GM12891 (cell line): Measurements from ENCODE around the gene PLSCR4. TPM values are rescaled to one million over a fixed set of nuclear protein-coding genes. Genes with fewer than 3 reads are reported as not detected.
"Not testable (repeated sequence)": the region's sequence is repeated elsewhere in the genome, so short reads cannot be mapped to it uniquely, and the experiment has no call there.

ENCODE experiments used
- DNase-seq: peaks from one replicate; pipeline ENCODE4 v3.0.0; 2011; ENCODE audit warnings: low spot score; ENCODE audit not compliant: insufficient read length
- FAIRE-seq: peaks from 2 replicates; lab custom pipeline; 2011; peaks lifted over from hg19 to GRCh38; lab: Jason Lieb, UNC
- PAX5 ChIP-seq: IDR thresholded peaks from 2 replicates; pipeline ENCODE4 v1.6.1; 2011; ENCODE audit warnings: low read length, moderate library complexity, mild to moderate bottlenecking; ENCODE audit not compliant: insufficient read depth, severe bottlenecking
- POLR2A ChIP-seq: IDR thresholded peaks from 2 replicates; pipeline ENCODE4 v1.6.1; 2011; ENCODE audit warnings: low read depth, low read length, control low read depth
- POLR2AphosphoS5 ChIP-seq: IDR thresholded peaks from 2 replicates; pipeline ENCODE4 v1.6.1; 2011; ENCODE audit warnings: low read depth, low read length, control low read depth
- POU2F2 ChIP-seq: IDR thresholded peaks from 2 replicates; pipeline ENCODE4 v1.6.1; 2011; ENCODE audit warnings: low read depth, mild to moderate bottlenecking, control low read depth, low read length, moderate library complexity
- SPI1 ChIP-seq: IDR thresholded peaks from 2 replicates; pipeline ENCODE4 v1.6.1; 2011; ENCODE audit warnings: low read depth, low read length, control low read depth
- TAF1 ChIP-seq: IDR thresholded peaks from 2 replicates; pipeline ENCODE4 v1.6.1; 2011; ENCODE audit warnings: low read depth, low read length, control low read depth
- polyA plus RNA-seq: library from polyadenylated mRNA; unstranded; fragments of >200 nt; gene quantifications from one replicate; pipeline ENCODE4 v1.2.1, GENCODE V29; 2012; ENCODE audit warnings: low read depth, missing spikeins, inconsistent platforms; ENCODE audit not compliant: missing spikeins

The PLSCR4 gene, protein sequence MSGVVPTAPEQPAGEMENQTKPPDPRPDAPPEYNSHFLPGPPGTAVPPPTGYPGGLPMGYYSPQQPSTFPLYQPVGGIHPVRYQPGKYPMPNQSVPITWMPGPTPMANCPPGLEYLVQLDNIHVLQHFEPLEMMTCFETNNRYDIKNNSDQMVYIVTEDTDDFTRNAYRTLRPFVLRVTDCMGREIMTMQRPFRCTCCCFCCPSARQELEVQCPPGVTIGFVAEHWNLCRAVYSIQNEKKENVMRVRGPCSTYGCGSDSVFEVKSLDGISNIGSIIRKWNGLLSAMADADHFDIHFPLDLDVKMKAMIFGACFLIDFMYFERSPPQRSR
- not detected for polyA plus RNA-seq

DNA sequence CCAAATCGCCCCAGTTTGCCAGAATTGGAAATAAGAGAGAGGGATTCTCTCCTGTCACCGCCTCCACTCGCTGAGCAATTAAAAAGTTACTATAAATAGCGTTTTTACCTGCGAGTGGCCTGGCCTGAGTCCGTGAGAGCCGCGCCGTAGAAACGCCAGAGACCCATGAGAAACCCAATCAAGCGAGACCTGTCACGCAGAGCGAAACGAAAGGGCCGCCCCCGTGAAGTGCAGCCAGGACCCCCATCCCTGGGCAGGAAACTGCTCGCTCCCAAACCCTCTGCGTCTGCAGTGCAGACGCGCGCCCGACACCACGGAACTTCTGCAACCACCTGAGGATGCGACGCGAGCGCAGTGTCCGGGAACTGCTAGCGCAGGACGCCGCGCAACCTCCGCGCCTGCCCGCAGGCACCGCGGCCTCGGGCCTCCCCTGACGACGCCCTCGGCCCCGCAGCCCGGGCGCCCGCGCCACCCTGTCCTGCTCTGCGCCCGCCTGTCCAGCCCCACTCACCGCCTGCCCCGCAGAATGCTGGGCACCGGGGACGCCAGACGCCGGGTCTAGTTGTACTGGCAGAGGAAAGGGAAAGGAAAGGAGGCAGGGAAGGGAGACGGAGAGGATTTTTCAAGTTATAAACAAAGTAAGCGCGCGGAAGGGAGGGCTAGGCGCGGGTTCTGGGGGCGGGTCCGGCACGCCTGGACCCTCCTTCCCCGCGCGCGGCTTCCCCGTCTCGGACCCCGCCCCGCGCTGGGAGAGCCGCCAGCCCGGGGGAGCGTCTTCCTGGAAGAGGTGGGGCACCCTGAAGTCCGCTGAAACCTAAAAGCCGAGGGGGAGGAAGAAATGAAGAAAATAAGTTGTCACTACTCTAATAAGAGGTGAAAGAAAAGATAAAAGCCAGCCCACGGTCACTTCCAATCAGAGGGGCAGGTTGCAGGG, at the start of gene PLSCR4:
TSS of gene PLSCR4 (minus strand) at position 657 of the 934 bp plus-strand sequence. CDS start 29,034 bp downstream, outside the sequence.
- FAIRE-seq: peak; percentile 33
- peak; percentile 19 for DNase-seq
- TF ChIP-seq PAX5 (peak; percentile 77), POLR2AphosphoS5 (no peak)

- not testable (repeated sequence) for FAIRE-seq
Measured at GRCh38 chr3:146293401-146293800, 42.5 kb upstream of the PLSCR4 start.

DNA sequence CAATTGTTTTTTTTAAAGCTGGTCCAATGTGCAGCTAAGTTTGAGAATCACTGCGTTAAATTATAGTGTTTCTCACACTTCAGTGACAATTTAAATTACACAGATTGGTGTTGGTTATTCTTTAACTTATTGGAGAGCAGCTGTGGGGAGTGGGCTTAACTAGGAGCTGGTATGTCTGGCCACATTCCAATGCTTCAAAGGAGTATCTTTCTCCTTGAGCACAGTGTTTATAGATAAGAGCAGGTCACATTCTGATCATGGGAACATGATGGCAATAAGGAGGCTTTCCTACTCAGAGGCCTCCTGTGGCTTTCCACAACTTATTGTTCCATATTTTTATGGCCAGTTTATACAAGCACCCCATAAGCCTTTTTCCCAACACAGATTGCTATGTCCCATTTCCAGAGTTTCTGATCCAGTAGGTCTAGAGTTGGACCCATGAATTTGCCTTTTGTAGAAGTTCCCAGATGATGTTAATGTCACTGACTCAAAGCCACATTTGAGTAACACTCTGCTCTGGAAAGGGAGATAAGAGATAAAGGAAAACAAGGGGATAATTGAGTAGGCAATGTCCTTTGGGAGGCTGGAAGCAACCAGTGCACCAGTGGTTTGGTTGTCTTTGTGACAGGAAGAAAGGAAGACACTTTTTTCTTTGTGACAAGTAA, 33.0 kb upstream of the PLSCR4 start:
- FAIRE-seq (no peak), DNase-seq (no peak)
- TF ChIP-seq POLR2A: no peak
- no peak for TF ChIP-seq SPI1
- no peak for TF ChIP-seq POLR2AphosphoS5
- no peak for TF ChIP-seq POU2F2
- TF ChIP-seq PAX5: no peak
- TF ChIP-seq TAF1: no peak

More at GRCh38 chr3:146293401-146293800, 42.5 kb upstream of the PLSCR4 start:
- DNase-seq: not testable (repeated sequence)

- TF ChIP-seq POU2F2 (no peak), POLR2A (no peak), TAF1 (no peak), POLR2AphosphoS5 (no peak), PAX5 (no peak), SPI1 (no peak)
- FAIRE-seq (no peak), DNase-seq (no peak)
Measured at GRCh38 chr3:146280864-146281263, 30.0 kb upstream of the PLSCR4 start.

- FAIRE-seq: no peak
- DNase-seq: no peak
- TF ChIP-seq TAF1: no peak
- no peak for TF ChIP-seq POU2F2
- TF ChIP-seq SPI1: no peak
- TF ChIP-seq PAX5: no peak
- no peak for TF ChIP-seq POLR2A
- no peak for TF ChIP-seq POLR2AphosphoS5
Measured at GRCh38 chr3:146279951-146280350, 29.0 kb upstream of the PLSCR4 start.

DNA sequence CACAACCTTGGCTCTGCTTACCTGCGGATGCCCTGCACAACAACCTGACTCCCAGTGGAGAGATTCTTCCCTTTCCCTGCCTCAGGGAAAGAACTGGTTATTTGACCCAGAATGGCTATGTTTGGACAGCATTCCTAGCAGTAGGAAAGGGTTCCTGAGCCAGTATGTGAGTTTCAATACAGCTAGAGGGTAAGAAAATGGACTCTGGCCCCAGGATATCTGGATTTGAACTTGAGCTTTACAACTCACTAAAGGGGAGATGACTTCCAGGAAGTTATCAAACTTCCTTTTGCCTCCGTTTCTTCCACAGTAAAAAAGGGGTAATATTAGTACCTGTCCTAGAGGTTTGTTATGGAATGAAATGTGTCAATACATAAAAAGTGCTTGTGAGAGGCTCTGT, 28.1 kb upstream of the PLSCR4 start:
- TF ChIP-seq POLR2AphosphoS5 (no peak), TAF1 (no peak)
- DNase-seq (no peak), FAIRE-seq (no peak)

- no peak for FAIRE-seq
- no peak for DNase-seq
- TF ChIP-seq POU2F2: no peak
- TF ChIP-seq PAX5: no peak
- no peak for TF ChIP-seq POLR2AphosphoS5
- no peak for TF ChIP-seq TAF1
- no peak for TF ChIP-seq POLR2A
- no peak for TF ChIP-seq SPI1
Measured at GRCh38 chr3:146277953-146278631, 27.2 kb upstream of the PLSCR4 start.

- TF ChIP-seq POLR2AphosphoS5 (no peak), POU2F2 (no peak), POLR2A (no peak), PAX5 (no peak), SPI1 (no peak), TAF1 (no peak)
- no peak for FAIRE-seq
- DNase-seq: no peak
Measured at GRCh38 chr3:146275476-146275875, 24.6 kb upstream of the PLSCR4 start.

DNA sequence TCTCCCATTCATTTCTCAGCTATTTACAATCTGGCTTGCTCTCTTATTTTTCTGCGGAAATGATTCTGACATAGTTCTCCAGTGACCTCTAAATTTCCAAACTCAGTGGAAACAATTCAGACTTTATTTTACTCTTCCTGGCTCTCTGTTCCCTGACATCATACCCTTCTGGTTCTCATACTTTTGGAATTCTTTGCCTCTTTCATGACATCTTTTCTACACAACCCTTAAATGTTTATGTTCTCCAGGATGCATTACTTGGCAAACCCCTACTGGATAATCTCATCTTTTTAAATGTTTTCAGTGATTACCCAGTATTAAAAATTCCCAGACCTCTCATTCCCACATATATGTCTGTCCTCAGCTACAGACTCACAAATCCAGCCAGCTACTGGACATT, 23.9 kb upstream of the PLSCR4 start:
- no peak for FAIRE-seq
- no peak for DNase-seq
- TF ChIP-seq POU2F2: no peak
- no peak for TF ChIP-seq POLR2AphosphoS5
- no peak for TF ChIP-seq SPI1
- no peak for TF ChIP-seq POLR2A
- TF ChIP-seq PAX5: no peak
- TF ChIP-seq TAF1: no peak
